IPS-NIHi7 (cell line): ENCODE results near the gene RALGPS1.

Source experiments
- DNase-seq: peaks from one replicate; pipeline ENCODE4 v3.0.0; 2012; ENCODE audit warnings: mixed read lengths; ENCODE audit errors: extremely low spot score

The RALGPS1 gene

GRCh38 chr9:126904586-126904985 lies 10.0 kb upstream of the RALGPS1 start:
- no peak for DNase-seq

- no peak for DNase-seq
Measured at GRCh38 chr9:126906091-126906490, 8.5 kb upstream of the RALGPS1 start.

- DNase-seq: no peak
Measured at GRCh38 chr9:126907058-126907457, 7.5 kb upstream of the RALGPS1 start.

DNA sequence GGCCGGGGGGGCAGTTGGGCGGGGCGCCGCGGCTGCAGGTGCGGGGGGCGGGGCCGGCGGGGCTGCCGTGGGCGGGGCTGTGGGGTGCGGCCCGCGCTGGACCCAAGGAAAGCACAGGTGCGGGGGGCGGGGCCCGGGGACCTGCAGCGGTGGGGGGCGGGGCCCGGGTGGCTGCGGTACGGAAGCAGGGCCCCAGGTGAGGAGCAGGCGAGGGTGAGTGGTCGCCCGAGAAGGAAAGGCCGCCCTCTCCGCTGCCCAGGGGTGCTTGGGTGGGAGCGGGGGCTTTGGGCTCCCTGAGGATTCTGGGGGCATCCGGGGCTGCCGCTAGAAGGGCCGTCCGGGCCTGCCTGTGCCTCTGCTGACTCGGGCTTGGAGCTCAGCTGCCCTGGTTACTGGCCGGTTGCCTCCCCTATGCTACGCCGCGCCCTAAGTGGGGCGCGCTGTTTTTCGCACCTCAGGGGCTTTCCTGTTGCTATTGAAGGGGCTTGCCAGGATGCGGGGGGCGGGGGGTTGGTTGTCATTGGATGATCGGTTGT lies 767 bp downstream of the RALGPS1 start:
- peak; percentile 83 for DNase-seq

GRCh38 chr9:126915846-126916543 lies 1.4 kb downstream of the RALGPS1 start:
- DNase-seq: no peak

DNA sequence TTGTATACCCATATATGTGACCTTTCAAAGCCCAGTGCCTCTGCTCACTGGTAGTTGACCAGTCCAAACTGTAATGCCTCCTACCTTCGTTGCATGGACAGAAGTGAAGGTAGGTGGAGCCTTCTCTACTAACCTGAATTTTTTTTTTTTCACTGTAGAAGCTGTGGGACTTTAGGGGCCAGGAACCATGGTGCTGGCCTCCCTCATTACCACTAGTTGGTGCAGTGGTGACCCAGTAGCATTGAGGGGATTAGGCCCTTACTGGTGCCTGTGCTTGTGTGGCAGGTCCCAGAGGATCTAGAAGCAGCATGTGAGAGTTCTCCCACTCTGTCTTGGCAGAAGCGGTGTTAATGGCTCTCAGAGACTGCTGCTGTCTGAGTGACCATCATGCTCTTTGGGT lies 2.3 kb downstream of the RALGPS1 start:
- peak; percentile 56 for DNase-seq

DNA sequence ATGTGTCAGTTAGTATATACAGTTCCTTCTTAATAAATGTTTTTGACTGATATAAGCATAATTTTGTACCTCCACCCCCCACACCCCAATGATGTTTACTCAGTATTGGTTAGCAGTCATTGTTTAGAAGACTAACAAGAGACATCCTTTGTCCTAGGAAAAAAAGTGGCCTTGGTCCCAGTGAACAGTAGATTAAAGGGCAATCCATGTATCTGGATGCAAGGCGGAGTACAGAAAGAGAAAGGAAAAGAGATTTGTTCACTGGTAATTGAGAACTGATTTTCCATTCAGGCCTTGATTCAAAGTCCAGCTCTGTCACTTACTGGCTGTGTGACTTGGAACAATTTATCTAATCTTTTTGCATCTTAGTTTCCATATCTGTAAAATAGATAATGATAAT lies 4.6 kb downstream of the RALGPS1 start:
- DNase-seq: no peak

DNA sequence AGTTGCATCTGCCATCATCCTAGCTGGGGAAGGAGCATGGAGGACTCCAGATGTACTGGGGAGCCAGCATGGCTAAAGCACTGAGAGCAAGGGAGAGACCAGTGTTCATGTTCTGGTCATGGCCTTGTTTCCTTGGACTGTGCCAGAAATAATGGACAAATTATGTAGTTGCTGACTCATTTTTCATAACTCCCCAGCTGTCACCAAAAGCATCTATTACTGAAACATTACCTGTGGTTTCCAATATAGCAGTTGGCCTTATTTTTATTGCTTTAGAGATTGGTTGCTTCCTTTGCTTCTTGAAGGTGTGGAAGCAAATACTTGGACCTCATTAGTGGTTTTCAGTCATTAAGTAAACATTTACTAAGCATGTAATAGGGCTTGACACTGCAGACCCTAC lies 11.3 kb downstream of the RALGPS1 start:
- DNase-seq: no peak

GRCh38 chr9:126926364-126926763 lies 11.8 kb downstream of the RALGPS1 start:
- DNase-seq: no peak

GRCh38 chr9:126927419-126927818 lies 12.8 kb downstream of the RALGPS1 start:
- no peak for DNase-seq

DNA sequence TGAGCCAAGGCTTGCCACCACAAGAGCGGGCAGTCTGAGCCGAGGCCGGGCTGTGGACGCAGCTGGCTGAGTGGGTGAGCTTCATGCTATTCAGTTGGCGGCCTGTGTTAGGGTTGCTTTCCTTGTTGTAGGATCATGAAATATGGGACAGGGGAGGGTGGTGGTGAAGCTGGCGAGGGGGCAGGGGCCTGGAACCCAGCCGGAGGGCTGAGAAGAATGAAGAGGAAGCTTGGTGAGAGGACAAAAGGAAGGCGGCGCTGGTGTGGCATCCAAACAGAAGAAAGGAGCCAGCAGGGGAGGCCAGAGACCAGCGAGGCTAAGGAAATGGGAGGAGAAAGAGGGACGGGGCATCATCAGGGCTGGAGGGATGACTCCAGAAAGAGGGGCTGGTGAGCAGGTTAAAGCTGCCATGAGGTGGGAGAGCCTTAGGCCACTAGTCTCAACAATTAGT lies 18.3 kb downstream of the RALGPS1 start:
- DNase-seq: peak; percentile 61

DNA sequence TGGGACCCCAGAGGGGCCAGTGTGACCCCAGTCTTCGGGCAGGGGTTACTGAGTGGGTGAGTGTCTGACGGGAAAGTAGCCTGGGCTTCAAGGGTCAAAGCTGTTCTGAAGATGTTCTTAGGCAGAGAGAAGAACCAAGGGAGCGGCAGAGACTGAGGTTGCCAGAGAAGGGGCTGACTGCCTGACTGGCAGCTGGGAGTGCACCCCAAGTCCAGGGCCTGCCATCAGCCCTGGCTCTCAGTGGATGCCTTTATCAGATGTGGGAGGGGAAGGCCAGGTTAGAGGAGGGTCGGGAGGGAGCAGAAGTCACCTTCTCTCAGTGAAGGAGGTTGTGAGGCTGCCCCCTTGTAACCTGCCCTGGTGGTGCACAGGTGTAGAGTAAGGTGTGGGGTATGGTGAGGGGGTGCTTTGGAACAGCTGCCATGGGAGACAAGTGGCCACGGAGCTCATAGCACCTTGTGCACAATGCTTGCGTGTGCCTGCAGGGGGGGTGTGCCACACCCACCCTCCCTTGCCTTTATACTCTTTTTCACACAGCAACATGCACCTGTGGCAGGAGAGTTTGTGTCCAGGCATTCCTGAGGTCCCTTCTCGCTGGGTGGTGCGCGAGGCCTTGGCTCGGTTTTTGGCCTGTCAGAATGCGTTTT lies 18.9 kb downstream of the RALGPS1 start:
- DNase-seq: no peak

- no peak for DNase-seq
Measured at GRCh38 chr9:126934441-126934840, 19.9 kb downstream of the RALGPS1 start.

DNA sequence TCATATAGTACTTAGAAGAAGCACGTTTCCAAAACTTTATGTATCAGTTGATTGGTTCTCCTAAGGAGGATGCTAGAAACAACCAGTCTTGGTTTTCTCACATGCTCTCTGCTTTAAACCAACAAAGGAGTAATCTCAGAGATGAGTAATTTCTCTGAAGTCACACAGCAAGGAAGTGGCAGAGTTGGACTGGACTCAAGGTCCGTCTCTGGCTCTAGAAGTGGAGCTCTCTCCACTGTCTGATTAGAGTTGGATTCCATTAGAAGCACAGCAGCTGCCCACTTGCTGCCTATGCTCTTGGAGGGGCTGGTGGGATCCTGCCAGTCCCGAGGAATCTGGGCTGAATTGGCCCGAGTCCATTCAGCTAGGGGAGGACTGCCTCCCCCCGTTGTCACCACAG lies 21.0 kb downstream of the RALGPS1 start:
- no peak for DNase-seq

- DNase-seq: no peak
Measured at GRCh38 chr9:126937444-126937843, 22.9 kb downstream of the RALGPS1 start.

DNA sequence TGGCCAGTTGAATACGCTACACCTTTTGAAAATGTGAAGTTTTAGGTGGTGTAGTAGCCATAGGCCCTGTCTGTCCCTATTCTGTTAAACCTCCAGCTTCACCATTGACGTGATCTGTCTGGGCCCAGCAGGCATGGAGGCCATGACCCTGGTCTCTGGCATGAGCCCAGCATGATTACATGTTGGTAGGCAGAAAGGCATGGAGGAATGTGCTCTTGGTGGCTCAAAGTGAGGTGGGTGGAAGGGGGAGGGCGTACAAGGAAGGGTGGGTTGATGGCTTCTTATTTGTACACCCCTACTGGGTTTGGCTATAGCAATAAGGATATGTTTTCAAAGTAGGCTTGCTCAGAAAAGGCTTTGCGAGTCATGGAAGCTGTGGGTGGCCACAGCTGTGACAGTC lies 23.7 kb downstream of the RALGPS1 start:
- no peak for DNase-seq

DNA sequence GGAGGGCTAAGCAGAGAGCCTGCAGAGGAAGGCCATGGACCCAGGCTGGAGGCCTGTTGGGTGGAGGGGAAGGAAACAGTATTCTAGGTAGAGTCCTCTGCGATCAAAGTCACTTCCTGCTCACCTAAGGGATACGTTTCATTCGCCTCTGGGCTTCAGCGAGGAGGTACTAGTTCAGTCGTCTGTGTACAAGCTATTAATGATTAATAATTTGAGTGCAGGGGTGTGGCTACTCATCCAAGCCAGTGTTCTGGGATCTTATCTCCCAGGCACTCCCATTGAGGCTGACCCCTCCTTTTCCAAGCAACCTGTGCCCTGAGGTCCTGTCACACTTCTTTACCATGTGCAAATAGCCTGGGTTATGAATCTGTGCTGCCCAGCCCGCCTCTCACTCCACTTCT lies 25.2 kb downstream of the RALGPS1 start:
- DNase-seq: no peak

DNA sequence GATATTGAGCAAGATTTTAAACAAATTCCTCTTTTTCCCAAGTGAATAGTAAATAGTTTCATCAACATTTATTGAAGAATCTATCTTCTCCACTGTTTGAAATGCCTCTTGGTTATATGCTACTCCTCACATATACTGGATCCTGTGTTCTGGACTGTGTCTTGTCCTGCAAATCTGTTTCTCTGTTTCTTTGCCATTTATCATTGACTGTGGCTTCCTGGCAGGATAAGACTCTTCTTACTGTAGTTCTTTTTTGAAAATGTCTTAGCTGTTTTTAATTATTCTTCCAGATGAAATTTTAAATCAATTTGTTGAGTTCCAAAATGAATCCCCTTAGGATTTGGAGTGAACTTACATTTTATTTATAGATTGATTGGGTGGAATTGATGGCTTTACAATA lies 27.8 kb downstream of the RALGPS1 start:
- DNase-seq: no peak

DNA sequence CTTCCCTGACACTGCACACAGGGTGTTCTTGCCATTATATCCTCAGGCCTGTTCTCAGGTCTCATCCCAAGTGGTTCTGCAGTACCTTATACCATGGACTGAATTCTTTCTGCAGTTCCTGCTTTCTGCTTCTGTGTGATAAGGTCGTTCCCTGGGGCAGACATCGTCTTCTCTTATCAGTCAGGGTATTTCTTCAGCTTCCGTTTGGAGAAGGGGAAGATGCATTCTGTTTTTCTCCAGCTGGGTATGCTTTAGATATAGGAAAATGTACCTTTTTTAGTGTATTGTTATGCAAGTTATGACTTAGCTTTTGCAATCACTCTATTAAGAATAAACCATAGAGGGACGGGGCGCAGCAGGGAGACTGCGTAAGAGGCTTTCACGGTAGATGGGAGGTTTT lies 31.1 kb downstream of the RALGPS1 start:
- no peak for DNase-seq

DNA sequence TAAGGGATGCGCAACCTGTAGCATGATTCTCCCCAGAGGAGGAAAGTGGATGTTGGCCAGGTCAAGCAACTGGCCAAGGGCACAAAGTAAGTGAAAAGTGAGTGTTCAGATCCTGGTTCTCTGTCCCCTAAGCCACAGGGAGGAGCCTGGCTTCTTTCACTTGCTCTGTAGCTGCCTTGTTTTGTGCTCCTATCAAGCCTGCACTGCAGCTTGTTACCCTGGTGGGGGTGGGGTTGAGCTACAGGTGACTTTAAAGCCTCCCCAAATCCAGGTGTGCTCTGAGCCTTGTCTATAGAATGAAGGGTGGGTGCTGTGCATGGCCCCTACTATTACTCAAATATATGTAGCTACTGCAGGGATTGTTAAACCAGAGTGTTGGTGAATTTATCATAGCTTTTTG lies 32.9 kb downstream of the RALGPS1 start:
- DNase-seq: peak; percentile 71

- DNase-seq: no peak
Measured at GRCh38 chr9:126952205-126952977, 37.8 kb downstream of the RALGPS1 start.

DNA sequence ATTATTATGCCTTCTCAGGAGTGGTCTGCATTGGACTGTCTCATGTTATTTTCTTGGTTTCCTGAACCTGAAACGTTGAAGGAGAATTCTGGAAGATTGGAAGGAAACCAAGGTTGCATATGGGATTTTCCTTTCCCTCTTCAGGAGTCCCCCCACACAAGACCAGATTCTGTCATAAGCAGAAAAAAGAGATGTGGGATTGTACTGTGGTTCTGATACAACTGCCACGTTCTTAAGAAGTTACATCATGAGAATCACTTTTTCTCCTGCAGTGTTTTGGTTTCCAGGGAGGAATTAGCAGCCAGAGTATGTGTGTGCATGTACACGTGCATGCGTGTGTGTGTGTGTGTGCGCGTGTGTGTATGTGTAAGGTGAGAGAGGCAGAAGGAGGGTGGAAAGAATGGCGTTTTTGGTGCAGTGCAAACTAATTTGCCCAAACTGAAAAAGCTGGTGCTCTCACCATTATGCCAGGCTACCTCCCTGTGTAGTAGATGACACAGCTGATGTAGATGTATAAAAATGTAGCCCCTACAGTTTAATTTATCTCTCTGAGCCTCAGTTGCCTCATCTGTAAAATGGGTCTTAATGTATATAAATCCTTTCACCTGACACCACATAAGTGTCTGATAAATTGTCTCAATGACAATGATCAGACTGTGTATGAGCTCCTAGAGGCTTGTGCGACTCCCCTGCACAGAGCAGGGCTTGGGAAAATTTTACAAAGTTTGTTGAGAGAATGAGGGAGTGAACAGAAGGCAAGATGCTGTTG lies 38.6 kb downstream of the RALGPS1 start:
- no peak for DNase-seq
